Measurements from ENCODE around the gene IQGAP3. TPM values are rescaled to one million over a fixed set of nuclear protein-coding genes. Genes with fewer than 3 reads are reported as not detected.

The IQGAP3 gene
- total and polyA plus RNA-seq, 2 of the 4 experiments (the other 2 are of a cell fraction) = 12.5 to 13.6 TPM

- Histone ChIP-seq H3K36me3 (ENCODE audit: control insufficient read depth, insufficient read depth, low read length) (peaks cover 14% of the 10 kb centered on the region), H2AK9ac (replicated peaks; ENCODE audit: low read depth, low read length, poor library complexity) (no peak overlapping the region), H3K56ac (ENCODE audit: extremely low read depth, insufficient read depth, low read length) (no peak overlapping the region), H2BK5ac (ENCODE audit: low read depth, low read length, poor library complexity, severe bottlenecking) (no peak overlapping the region), H3K4ac (ENCODE audit: low read depth, low read length) (no peak overlapping the region), H2BK120ac (ENCODE audit: low read depth, low read length) (no peak overlapping the region), H3K4me1 (ENCODE audit: control insufficient read depth, insufficient read depth, low read length) (no peaks in the 10 kb centered on the region), H2BK20ac (ENCODE audit: low read depth, low read length) (no peak overlapping the region), H3K9me3 (ENCODE audit: control insufficient read depth, insufficient read depth, low read length) (no peaks in the 10 kb centered on the region), H3K27ac (ENCODE audit: insufficient read depth, low read length) (no peak overlapping the region), H3K9ac (ENCODE audit: low read depth, low read length) (no peak overlapping the region), H4K8ac (ENCODE audit: low read depth in 2 of 2, low read length in 2 of 2) (no peak overlapping the region), H3K27me3 (ENCODE audit: control insufficient read depth, insufficient read depth, low read length) (no peaks in the 10 kb centered on the region), H3K9me1 (ENCODE audit: insufficient read depth, low read length) (peaks cover 13% of the 10 kb centered on the region), H2AFZ (replicated peaks; ENCODE audit: low read length, poor library complexity) (no peak overlapping the region), H2BK15ac (ENCODE audit: low read depth, low read length) (no peak overlapping the region), H3K4me3 (ENCODE audit: insufficient read depth, low read depth, low read length) (no peak overlapping the region), H2AK5ac (ENCODE audit: low read depth, low read length) (no peak overlapping the region), H4K5ac (ENCODE audit: low read depth, low read length) (no peak overlapping the region), H4K20me1 (ENCODE audit: insufficient read depth, low read length) (no peaks in the 10 kb centered on the region), H3K79me1 (ENCODE audit: low read depth in 1 of 2, low read length in 2 of 2) (peaks cover 0 to 22% of the 10 kb centered on the region in 2 experiments; a peak in 3 of 4 replicates), H3K23ac (ENCODE audit: low read depth, low read length) (no peak overlapping the region), H4K91ac (ENCODE audit: insufficient read depth, low read depth, low read length) (no peak overlapping the region), H3K14ac (replicated peaks; ENCODE audit: low read depth, low read length) (no peak overlapping the region), H3K18ac (ENCODE audit: low read depth, low read length) (no peak overlapping the region), H3K4me2 (ENCODE audit: low read depth, low read length) (no peak overlapping the region)
- in situ Hi-C loops (cut with MboI; ENCODE audit: low sequenced_read_pairs) (no loop called here), intact Hi-C loops (cut with micrococcal nuclease) (no loop called here), dilution Hi-C loops (cut with HindIII; ENCODE audit: low sequenced_read_pairs, unreplicated experiment) (no loop called here)
- DNase-seq (no peak), ATAC-seq (ENCODE audit: low read depth) (no peak)
- no TSS peak for BruUV-seq (replicated peaks)
- CTCF ChIA-PET = no interaction called here
- POLR2A ChIA-PET (ENCODE audit: unreplicated experiment) = no interaction called here
- TF ChIP-seq MXI1 (IDR thresholded peaks at IDR 0.05; ENCODE audit: borderline replicate concordance, low read depth, low read length) (no peak), ELK1 (IDR thresholded peaks at IDR 0.05; ENCODE audit: borderline replicate concordance, low read depth, low read length) (no peak), CHD1 (IDR thresholded peaks at IDR 0.05; ENCODE audit: low read depth, low read length) (no peak), CTCF (conservative IDR thresholded peaks at IDR 0.05; ENCODE audit: low read depth, low read length) (no peak), SMC3 (IDR thresholded peaks at IDR 0.05; ENCODE audit: low read depth, low read length) (no peak), NFE2L2 (IDR thresholded peaks at IDR 0.05; ENCODE audit: low read depth, low read length) (no peak), CEBPB (IDR thresholded peaks at IDR 0.05; ENCODE audit: low read depth, low read length) (no peak), RCOR1 (IDR thresholded peaks at IDR 0.05; ENCODE audit: insufficient replicate concordance, low read length) (no peak)
- 100% methylated on average over 1 of the region's 5 CpGs; no CpG with 5 or more reads in 1 of the 2 experiments for WGBS, 2 experiments (ENCODE audit: extremely low coverage in 2 of 2, insufficient read length in 1 of 2)
Measured at GRCh38 chr1:156550346-156550745, 22.0 kb downstream of the IQGAP3 start.
